Immature natural killer cell (primary cell): ENCODE results near the gene SLC7A11. TPM values are rescaled to one million over a fixed set of nuclear protein-coding genes. Genes with fewer than 3 reads are reported as not detected.

Experiments used
- DNase-seq, 3 donors: peaks; one replicate each; pipeline ENCODE4 v3.0.0; 2022; ENCODE audit warnings: mixed read lengths in 1 of 3
- H3K27ac Mint-ChIP-seq, 6 donors: one replicate each; pipeline ENCODE4 v1.8.0; 2020; ENCODE audit warnings: mixed read lengths in 6 of 6, mild to moderate bottlenecking in 5 of 6, inconsistent platforms in 4 of 6, moderate library complexity in 3 of 6
- H3K27me3 Mint-ChIP-seq, 3 donors: one replicate each; pipeline ENCODE4 v1.8.0; 2020 to 2021; ENCODE audit warnings: low read depth in 3 of 3, mild to moderate bottlenecking in 3 of 3, mixed read lengths in 3 of 3, moderate library complexity in 3 of 3, inconsistent platforms in 1 of 3
- H3K36me3 Mint-ChIP-seq, 3 donors: one replicate each; pipeline ENCODE4 v1.8.0; 2020; ENCODE audit warnings: mixed read lengths in 3 of 3, inconsistent platforms in 2 of 3, mild to moderate bottlenecking in 2 of 3
- H3K4me1 Mint-ChIP-seq, 2 donors: one replicate each; pipeline ENCODE4 v1.8.0; 2020; ENCODE audit warnings: inconsistent platforms in 2 of 2, mild to moderate bottlenecking in 2 of 2, mixed read lengths in 2 of 2, moderate library complexity in 1 of 2
- H3K4me3 Mint-ChIP-seq, 5 donors: one replicate each; pipeline ENCODE4 v1.8.0; 2020; ENCODE audit warnings: mild to moderate bottlenecking in 5 of 5, mixed read lengths in 5 of 5, inconsistent platforms in 3 of 5, moderate library complexity in 3 of 5
- H3K9me3 Mint-ChIP-seq, 6 donors: one replicate each; pipeline ENCODE4 v1.8.0; 2020; ENCODE audit warnings: mild to moderate bottlenecking in 6 of 6, mixed read lengths in 6 of 6, inconsistent platforms in 4 of 6, moderate library complexity in 3 of 6
- polyA plus RNA-seq, 3 donors: library from polyadenylated mRNA; unstranded; fragments of 300-500 nt; fragmentation: Illumina TruSeq; gene quantifications; one replicate each; pipeline ENCODE4 v1.2.3, GENCODE V29; 2021

Gene SLC7A11
- polyA plus RNA-seq: not detected

DNA sequence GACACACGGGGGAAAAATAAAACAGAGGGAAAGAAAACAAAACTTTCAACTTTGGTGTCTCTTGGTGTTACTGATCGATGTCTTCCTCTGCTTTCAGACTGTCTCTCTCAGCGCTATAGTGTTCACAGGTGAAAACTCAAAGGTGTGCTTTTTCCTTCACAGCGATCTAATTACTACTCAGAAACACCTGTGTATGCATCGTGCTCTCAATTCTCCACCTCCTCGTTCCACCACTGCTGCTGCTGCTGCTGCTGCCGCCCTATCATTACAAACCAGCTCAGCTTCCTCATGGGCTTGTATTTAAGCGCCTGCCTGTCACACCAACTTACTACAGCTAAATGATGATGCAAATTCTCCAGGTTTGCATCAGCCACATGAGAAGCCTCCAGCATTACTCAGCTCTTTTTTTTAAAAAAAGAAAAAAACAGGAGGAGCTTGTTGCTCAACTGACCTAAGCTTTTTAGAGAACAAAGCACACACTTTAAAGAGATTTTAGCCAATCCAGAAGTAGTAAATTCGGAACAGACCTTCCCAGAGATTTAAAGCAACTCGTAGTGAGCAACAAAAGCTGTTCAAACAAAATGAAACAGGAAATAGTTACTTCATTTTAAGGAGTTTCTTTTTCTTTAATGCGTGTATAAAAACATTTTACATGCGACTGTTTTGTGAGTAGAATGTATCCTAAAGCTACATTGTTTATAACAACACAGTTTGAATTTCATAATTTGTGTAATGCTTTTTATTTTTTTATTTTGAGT is at the start of gene SLC7A11:
SLC7A11 (minus strand) TSS at position 274 of the 758 bp plus-strand sequence. CDS start 280 bp downstream, outside the sequence.
- H3K4me3 Mint-ChIP-seq: peak within 1 kb of the TSS; percentile 38 to 74 (median 67)
- H3K27ac Mint-ChIP-seq: no peak within 1 kb of the TSS
- peaks cover 0 to 12% (median 2%) of the 10 kb centered on the region in 6 donors for H3K9me3 Mint-ChIP-seq
- peak; percentile 3 to 23 (median 5) for DNase-seq
- H3K36me3 Mint-ChIP-seq: no peaks in the 10 kb centered on the region
- no peaks in the 10 kb centered on the region for H3K27me3 Mint-ChIP-seq
- H3K4me1 Mint-ChIP-seq: peaks cover 2 to 15% of the 10 kb centered on the region in 2 donors

DNA sequence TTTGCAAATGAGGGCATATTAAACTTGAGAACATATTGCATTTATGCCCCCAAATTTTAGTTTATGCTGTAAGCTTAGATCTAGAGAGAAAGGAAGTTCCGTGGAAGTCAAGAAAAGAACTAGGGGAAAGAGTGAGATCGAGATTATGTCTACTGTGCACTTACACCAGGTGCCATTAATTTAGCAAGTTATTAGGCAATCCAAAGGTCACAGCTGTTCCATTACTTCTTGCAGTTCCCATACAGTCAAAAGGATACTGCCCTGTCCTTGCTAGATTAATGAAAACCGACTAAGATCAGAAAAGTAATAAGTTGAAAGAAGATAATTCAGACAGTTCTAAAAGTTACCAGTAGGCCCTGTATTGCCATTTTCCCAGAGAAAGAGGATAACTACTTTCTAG is 49.3 kb upstream of the SLC7A11 start:
- Mint-ChIP-seq H3K9me3 (peaks cover 3 to 22% (median 6%) of the 10 kb centered on the region in 6 donors), H3K4me1 (no peaks in the 10 kb centered on the region), H3K27me3 (peaks cover 0 to 2% (median 0%) of the 10 kb centered on the region in 3 donors), H3K4me3 (no peak overlapping the region), H3K36me3 (no peaks in the 10 kb centered on the region), H3K27ac (no peak overlapping the region)
- DNase-seq: no peak

GRCh38 chr4:138290805-138291204 is 48.7 kb upstream of the SLC7A11 start:
- no peaks in the 10 kb centered on the region for H3K36me3 Mint-ChIP-seq
- no peak overlapping the region for H3K4me3 Mint-ChIP-seq
- no peak overlapping the region for H3K27ac Mint-ChIP-seq
- H3K27me3 Mint-ChIP-seq: peaks cover 0 to 2% (median 0%) of the 10 kb centered on the region in 3 donors
- peaks cover 3 to 21% (median 6%) of the 10 kb centered on the region in 6 donors for H3K9me3 Mint-ChIP-seq
- no peak for DNase-seq
- no peaks in the 10 kb centered on the region for H3K4me1 Mint-ChIP-seq

- no peaks in the 10 kb centered on the region for H3K4me1 Mint-ChIP-seq
- H3K27me3 Mint-ChIP-seq: no peaks in the 10 kb centered on the region
- H3K9me3 Mint-ChIP-seq: peaks cover 8 to 27% (median 11%) of the 10 kb centered on the region in 6 donors
- no peak overlapping the region for H3K4me3 Mint-ChIP-seq
- no peaks in the 10 kb centered on the region for H3K36me3 Mint-ChIP-seq
- no peak overlapping the region for H3K27ac Mint-ChIP-seq
- no peak for DNase-seq
These were observed 37.1 kb upstream of the SLC7A11 start for GRCh38 chr4:138279286-138279685.

DNA sequence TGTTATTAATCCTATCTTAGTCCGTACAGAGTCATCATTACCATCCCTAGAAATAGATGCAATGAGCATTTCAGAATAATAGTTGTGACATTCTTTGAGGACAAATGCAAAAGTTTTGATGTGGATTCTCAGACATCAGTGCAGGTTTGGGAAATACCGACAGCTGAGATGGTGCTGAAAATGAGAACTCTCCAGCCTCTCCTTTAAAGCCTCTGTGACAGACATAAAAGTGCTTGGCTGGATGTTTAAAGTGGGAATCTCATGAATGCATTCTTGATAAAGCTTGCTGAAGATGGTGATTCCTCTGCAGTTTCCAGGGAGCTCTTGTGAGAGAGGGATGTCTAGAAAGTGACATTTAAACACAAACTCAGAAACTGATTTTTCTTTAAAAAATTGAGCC is 35.0 kb upstream of the SLC7A11 start:
- no peaks in the 10 kb centered on the region for H3K36me3 Mint-ChIP-seq
- H3K27me3 Mint-ChIP-seq: no peaks in the 10 kb centered on the region
- H3K4me1 Mint-ChIP-seq: no peaks in the 10 kb centered on the region
- H3K9me3 Mint-ChIP-seq: peaks cover 5 to 22% (median 8%) of the 10 kb centered on the region in 6 donors
- DNase-seq: no peak
- no peak overlapping the region for H3K27ac Mint-ChIP-seq
- no peak overlapping the region for H3K4me3 Mint-ChIP-seq

- Mint-ChIP-seq H3K9me3 (peaks cover 3 to 19% (median 7%) of the 10 kb centered on the region in 6 donors), H3K36me3 (no peaks in the 10 kb centered on the region), H3K4me1 (no peaks in the 10 kb centered on the region), H3K27ac (no peak overlapping the region), H3K27me3 (no peaks in the 10 kb centered on the region), H3K4me3 (no peak overlapping the region)
- no peak for DNase-seq
These were observed 33.9 kb upstream of the SLC7A11 start for GRCh38 chr4:138275963-138276621.

- no peaks in the 10 kb centered on the region for H3K27me3 Mint-ChIP-seq
- no peak for DNase-seq
- peaks cover 3 to 19% (median 7%) of the 10 kb centered on the region in 6 donors for H3K9me3 Mint-ChIP-seq
- H3K4me3 Mint-ChIP-seq: no peak overlapping the region
- no peaks in the 10 kb centered on the region for H3K36me3 Mint-ChIP-seq
- H3K4me1 Mint-ChIP-seq: no peaks in the 10 kb centered on the region
- H3K27ac Mint-ChIP-seq: no peak overlapping the region
These were observed 33.1 kb upstream of the SLC7A11 start for GRCh38 chr4:138275216-138275615.

DNA sequence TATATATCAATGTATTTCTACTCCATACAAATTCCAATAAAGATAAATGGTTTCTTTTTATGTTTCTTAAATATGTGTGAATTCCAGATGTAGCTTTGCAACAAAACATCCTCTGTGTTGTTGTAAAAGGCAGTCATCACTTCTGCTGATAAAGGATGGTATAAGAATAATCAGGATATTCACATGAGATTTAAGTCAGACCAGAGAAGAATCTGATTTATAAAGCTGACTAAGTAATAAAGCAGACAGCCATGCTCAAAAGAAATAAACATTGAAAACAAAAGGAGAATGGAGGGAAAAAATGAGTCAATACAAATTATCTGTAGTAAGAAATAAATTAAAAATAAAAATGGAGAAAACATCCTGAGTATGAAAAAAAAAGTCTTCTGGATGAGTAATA is 27.0 kb upstream of the SLC7A11 start:
- H3K27ac Mint-ChIP-seq: no peak overlapping the region

GRCh38 chr4:138267835-138268234 is 25.7 kb upstream of the SLC7A11 start:
- no peak overlapping the region for H3K4me3 Mint-ChIP-seq
- DNase-seq: no peak
- H3K27me3 Mint-ChIP-seq: no peaks in the 10 kb centered on the region
- peaks cover 4 to 28% (median 9%) of the 10 kb centered on the region in 6 donors for H3K9me3 Mint-ChIP-seq
- no peak overlapping the region for H3K27ac Mint-ChIP-seq
- no peaks in the 10 kb centered on the region for H3K36me3 Mint-ChIP-seq
- no peaks in the 10 kb centered on the region for H3K4me1 Mint-ChIP-seq

More for the DNA sequence above, 27.0 kb upstream of the SLC7A11 start:
- H3K9me3 Mint-ChIP-seq: peaks cover 4 to 21% (median 9%) of the 10 kb centered on the region in 6 donors
- no peaks in the 10 kb centered on the region for H3K36me3 Mint-ChIP-seq
- H3K4me1 Mint-ChIP-seq: no peaks in the 10 kb centered on the region
- no peaks in the 10 kb centered on the region for H3K27me3 Mint-ChIP-seq
- DNase-seq: no peak
- H3K4me3 Mint-ChIP-seq: no peak overlapping the region

GRCh38 chr4:138266948-138267347 is 24.8 kb upstream of the SLC7A11 start:
- Mint-ChIP-seq H3K27me3 (no peaks in the 10 kb centered on the region), H3K36me3 (no peaks in the 10 kb centered on the region), H3K4me3 (no peak overlapping the region), H3K4me1 (no peaks in the 10 kb centered on the region), H3K27ac (no peak overlapping the region), H3K9me3 (peaks cover 4 to 32% (median 8%) of the 10 kb centered on the region in 6 donors)
- no peak for DNase-seq

- Mint-ChIP-seq H3K9me3 (peaks cover 7 to 33% (median 10%) of the 10 kb centered on the region in 6 donors), H3K4me3 (no peak overlapping the region), H3K27ac (no peak overlapping the region)
These were observed 21.2 kb upstream of the SLC7A11 start for GRCh38 chr4:138263247-138263816.

GRCh38 chr4:138262469-138262868 is 20.3 kb upstream of the SLC7A11 start:
- Mint-ChIP-seq H3K36me3 (no peaks in the 10 kb centered on the region), H3K4me3 (no peak overlapping the region), H3K27me3 (no peaks in the 10 kb centered on the region), H3K9me3 (peaks cover 7 to 27% (median 10%) of the 10 kb centered on the region in 6 donors), H3K4me1 (no peaks in the 10 kb centered on the region), H3K27ac (no peak overlapping the region)
- no peak for DNase-seq

More at GRCh38 chr4:138263247-138263816, 21.2 kb upstream of the SLC7A11 start:
- no peaks in the 10 kb centered on the region for H3K27me3 Mint-ChIP-seq
- DNase-seq: no peak
- H3K36me3 Mint-ChIP-seq: no peaks in the 10 kb centered on the region
- H3K4me1 Mint-ChIP-seq: no peaks in the 10 kb centered on the region

- H3K27me3 Mint-ChIP-seq: no peaks in the 10 kb centered on the region
- H3K27ac Mint-ChIP-seq: no peak overlapping the region
- H3K9me3 Mint-ChIP-seq: peaks cover 7 to 26% (median 11%) of the 10 kb centered on the region in 6 donors
- no peaks in the 10 kb centered on the region for H3K36me3 Mint-ChIP-seq
- no peaks in the 10 kb centered on the region for H3K4me1 Mint-ChIP-seq
- no peak overlapping the region for H3K4me3 Mint-ChIP-seq
- DNase-seq: no peak
These were observed 19.9 kb upstream of the SLC7A11 start for GRCh38 chr4:138262030-138262429.

DNA sequence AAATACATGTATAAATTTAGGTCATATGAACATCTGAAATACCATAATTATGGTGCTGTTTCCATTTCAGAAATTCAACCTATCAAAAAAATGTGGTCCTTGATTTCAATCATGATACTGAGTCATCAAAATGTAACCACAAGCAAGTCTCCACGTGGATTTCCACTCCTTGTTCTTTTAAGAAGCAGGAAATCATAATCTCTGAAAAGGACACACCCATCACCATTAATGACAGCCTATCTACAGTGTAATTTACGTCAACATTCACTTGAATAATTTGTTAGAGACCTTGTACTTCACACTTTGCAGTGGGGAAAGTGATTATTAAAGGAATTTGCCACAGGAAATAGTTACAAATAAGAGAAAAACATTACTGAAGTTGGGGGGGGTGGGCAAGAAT is 17.7 kb upstream of the SLC7A11 start:
- H3K4me1 Mint-ChIP-seq: no peaks in the 10 kb centered on the region
- H3K27me3 Mint-ChIP-seq: no peaks in the 10 kb centered on the region
- no peak overlapping the region for H3K4me3 Mint-ChIP-seq
- H3K9me3 Mint-ChIP-seq: peaks cover 4 to 24% (median 11%) of the 10 kb centered on the region in 6 donors
- no peak overlapping the region for H3K27ac Mint-ChIP-seq
- DNase-seq: no peak
- H3K36me3 Mint-ChIP-seq: no peaks in the 10 kb centered on the region
